VCaP (cell line): Measurements from ENCODE around the gene LPP.

Source experiments
- H3K27ac ChIP-seq: fragments of 450-650 bp; 2 replicates; pipeline ENCODE4 v1.5.1; 2017
- TF ChIP-seq, protein P1 (sequence below): fragments of 450-650 bp; conservative IDR thresholded peaks from 2 replicates; pipeline ENCODE4 v1.5.1; 2017; ENCODE audit warnings: mild to moderate bottlenecking, moderate library complexity

Gene LPP

DNA sequence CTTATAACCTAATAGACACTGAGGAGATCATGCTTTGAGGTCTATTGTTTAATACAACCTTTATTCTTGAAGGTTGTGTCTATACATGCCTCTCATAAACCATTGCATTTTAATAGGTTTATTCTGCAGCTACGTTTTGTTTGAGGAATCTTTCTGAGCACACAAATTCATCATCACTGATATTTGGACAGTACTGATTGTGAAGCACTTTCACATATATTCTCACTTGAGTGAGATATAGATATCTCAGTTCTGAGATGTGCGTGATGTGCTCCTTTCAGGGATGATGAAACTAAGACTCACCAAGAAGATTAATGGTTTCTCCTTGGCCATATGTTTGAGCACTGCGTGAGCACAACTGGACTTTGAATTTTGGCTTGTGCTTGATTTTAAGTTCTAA lies 374.4 kb downstream of the LPP start:
- TF ChIP-seq, protein P1, sequence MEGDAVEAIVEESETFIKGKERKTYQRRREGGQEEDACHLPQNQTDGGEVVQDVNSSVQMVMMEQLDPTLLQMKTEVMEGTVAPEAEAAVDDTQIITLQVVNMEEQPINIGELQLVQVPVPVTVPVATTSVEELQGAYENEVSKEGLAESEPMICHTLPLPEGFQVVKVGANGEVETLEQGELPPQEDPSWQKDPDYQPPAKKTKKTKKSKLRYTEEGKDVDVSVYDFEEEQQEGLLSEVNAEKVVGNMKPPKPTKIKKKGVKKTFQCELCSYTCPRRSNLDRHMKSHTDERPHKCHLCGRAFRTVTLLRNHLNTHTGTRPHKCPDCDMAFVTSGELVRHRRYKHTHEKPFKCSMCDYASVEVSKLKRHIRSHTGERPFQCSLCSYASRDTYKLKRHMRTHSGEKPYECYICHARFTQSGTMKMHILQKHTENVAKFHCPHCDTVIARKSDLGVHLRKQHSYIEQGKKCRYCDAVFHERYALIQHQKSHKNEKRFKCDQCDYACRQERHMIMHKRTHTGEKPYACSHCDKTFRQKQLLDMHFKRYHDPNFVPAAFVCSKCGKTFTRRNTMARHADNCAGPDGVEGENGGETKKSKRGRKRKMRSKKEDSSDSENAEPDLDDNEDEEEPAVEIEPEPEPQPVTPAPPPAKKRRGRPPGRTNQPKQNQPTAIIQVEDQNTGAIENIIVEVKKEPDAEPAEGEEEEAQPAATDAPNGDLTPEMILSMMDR, result no peak
- peak overlapping the region; percentile 53 for H3K27ac ChIP-seq

DNA sequence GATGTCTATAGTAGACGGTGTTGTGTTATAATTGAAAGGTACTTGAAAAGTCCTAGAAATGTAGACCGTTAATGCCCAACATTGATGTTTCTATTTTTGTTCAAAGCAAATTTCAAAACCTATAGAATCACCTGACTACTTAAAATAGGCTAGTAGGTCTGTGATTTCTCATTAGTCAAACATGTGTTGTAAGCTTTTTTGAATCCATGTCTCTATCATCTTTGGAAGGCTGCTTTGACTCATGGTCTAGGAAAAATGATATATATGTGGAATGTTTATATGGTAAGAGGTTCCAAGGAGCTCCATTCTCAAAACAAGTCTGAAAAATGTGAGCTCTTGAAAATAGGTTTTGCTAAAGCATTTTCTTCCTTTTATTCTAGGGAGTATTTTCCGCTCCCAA lies 375.3 kb downstream of the LPP start:
- peak overlapping the region; percentile 53; the same call in 1 of the 2 replicates for H3K27ac ChIP-seq
- TF ChIP-seq, protein P1, result no peak

DNA sequence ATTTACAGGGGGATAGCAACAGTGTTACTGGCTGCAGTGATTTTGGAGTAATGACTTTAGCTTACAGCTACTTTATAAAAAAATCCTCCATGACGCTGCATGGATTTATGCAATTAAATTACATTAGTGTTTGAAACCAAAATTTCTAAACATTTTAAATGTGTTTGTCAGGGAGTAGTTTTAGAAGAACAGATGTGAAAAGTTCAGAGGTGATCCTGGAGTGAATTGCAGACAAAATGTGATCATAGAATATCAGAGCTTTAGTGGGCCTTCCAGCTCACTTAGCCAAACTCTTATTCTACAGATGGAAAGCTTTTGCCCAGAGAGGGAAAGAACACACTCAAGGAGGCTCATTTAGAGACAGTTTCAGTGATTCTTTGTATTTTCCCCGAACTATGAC lies 376.3 kb downstream of the LPP start:
- H3K27ac ChIP-seq, result no peak overlapping the region
- TF ChIP-seq, protein P1, result no peak

DNA sequence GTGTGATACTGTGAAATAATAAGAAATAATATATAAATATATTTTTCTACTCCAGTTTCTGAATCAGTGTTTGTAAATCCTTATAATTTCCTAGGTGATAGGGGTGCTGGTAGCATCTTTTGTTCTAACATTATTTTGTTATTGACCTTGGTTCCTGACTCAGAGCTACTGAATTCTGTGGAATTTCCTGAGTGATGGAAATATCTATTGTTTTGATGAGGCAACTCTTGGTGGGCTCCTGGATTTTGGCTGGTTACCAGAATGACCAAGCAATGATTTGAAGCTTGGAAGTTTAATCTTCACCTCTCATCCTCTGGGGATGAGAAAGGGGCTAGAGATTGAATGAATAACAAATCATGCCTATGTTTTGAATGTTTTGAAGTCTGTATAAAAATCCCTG lies 377.3 kb downstream of the LPP start:
- TF ChIP-seq, protein P1, result no peak
- no peak overlapping the region for H3K27ac ChIP-seq

DNA sequence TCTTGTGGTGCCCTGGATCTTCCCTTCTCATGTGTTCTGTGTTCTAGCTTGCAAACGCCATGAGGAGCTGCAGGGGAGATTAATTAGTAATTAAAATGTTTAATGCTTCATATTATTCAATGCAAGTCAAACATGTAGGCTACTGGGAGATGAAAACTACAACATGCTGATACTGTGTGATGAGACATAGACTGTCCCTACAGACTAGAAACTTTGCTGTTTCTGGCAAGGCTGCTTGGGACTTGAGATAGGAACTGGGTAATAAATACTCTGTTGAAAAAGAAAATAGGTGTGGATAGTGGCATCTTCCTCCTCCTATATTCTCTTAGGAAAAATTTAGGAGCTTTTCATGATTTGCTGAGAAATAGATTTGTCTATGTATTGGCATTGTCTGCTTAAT lies 379.2 kb downstream of the LPP start:
- no peak overlapping the region for H3K27ac ChIP-seq
- TF ChIP-seq, protein P1, result no peak

DNA sequence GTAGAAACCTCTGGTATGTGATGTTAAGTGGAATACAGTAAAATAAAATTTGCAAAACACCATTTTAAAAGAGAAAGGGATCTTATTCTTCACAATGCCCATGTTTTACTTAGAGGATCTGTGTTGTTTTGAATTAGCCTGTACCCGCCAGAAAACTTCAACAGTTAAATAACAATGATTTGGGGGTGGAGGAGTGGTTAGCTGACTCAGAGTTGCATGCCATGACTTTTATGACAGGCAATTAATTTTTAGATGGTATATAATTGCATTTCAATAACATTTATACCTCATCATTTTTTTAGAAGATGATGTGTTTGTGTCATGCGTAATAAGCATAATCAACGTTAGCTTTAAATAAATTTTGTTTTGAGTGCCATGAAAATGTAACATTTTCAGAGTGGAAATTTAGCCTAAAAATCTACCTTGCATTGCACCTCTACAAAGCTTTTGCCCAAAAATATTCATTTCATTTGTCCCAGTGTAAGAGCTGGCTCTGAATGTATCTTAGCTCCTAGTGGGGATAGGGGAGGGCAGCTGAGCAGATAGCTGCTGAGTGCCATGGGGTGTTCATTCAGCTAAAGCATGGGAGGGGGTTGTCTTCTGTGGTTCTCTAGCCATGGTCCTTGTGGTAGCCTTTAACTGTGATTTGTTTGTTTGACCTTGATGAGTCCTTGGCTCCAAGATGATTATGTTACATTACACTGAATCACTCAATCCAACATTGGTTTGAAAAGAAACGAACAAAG lies 379.8 kb downstream of the LPP start:
- H3K27ac ChIP-seq, result no peak overlapping the region
- TF ChIP-seq, protein P1, result no peak

DNA sequence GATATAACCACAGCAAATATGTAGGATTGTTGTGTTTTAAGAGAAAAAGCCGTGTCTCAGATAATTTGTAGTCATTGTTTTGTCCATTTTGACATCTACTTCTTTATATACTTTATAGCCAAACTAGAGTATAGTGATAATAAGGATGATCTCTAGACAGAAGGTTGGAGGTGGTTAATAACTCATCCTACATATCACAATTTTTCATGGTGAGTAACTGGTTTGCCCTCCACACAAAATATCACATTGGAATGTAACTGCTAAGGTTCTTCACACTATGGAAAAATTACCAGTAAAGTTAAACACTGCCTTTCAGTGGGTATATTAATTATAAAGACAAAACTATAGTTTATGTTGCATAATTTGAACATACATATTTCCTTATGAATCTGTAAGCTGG lies 380.7 kb downstream of the LPP start:
- H3K27ac ChIP-seq, result no peak overlapping the region
- TF ChIP-seq, protein P1, result no peak
